SK-MEL-5 (cell line): Measurements from ENCODE around the gene PWP2. TPM values are rescaled to one million over a fixed set of nuclear protein-coding genes. Genes with fewer than 3 reads are reported as not detected.
"Not testable (repeated sequence)": the region's sequence is repeated elsewhere in the genome, so short reads cannot be mapped to it uniquely, and the experiment has no call there.

Experiments
- DNase-seq: peaks from one replicate; pipeline ENCODE4 v3.0.0-alpha.2; 2016; ENCODE audit warnings: low read depth, low spot score
- in situ Hi-C: cut with HindIII; loops from 2 replicates; pipeline ENCODE4 v1.10.0; 2016; ENCODE audit warnings: low sequenced_read_pairs, high pct_unique_total_duplicates, low pct_unique_long_range_greater_than_20kb
- total RNA-seq: library from RNA; depleted of rRNA; stranded (reverse); fragments of >200 nt; shearing (Covaris generic); gene quantifications from 2 replicates; pipeline ENCODE4 v1.2.3, GENCODE V29; 2014

The PWP2 gene
- total RNA-seq, 1 experiment from 2014 or later = 34.0 TPM

DNA sequence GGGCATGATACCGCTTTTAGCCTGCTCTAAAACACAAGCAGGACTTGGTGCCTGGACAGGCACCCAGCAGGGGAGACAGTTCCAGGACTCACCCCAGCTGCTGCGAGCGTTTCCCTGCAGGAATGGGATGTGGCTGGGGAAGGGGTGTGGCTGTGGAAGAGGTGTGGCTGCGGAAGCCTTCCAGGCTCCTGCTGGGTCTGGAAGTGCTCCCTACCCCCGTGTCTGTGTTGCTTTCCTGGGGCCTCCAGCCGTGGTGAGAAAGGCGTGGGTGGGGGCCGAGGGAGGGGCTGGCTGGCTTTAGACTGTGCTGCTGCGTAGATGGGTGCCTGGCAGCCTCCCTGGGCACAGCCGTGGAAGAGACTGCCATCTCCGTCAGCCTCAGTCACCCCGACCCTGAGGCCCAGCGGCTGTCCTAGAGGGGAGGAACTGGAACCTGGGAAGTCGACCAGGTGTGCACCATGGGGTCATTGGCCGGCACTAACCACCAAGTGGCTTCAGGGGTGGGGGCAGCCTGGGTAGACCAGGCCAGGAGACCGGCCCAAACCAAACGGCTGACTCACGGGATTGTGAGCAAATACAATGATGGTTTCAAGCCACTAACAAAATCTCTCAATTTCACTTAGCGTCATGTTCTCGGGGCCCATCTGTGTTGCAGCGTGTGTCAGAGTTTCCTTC lies 46.2 kb downstream of the PWP2 start:
- in situ Hi-C loops, DNase-seq: not testable (repeated sequence)

DNA sequence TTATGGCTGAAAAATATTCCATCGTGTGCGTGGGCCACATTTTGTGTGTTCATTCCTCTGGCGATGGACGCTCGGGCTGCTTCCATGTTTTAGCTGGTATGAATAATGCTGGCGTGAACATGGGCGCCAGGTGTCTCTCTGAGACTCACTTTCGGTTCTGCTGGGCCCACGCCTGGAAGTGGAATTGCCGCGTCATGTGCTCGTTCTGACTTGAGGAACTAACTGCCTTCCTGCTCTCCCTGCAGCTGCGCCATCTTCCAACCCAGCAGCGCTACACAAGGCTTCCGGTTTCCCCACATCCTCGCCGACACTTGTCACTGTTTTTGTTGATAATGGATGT lies 46.7 kb downstream of the PWP2 start:
- DNase-seq, in situ Hi-C loops: not testable (repeated sequence)

DNA sequence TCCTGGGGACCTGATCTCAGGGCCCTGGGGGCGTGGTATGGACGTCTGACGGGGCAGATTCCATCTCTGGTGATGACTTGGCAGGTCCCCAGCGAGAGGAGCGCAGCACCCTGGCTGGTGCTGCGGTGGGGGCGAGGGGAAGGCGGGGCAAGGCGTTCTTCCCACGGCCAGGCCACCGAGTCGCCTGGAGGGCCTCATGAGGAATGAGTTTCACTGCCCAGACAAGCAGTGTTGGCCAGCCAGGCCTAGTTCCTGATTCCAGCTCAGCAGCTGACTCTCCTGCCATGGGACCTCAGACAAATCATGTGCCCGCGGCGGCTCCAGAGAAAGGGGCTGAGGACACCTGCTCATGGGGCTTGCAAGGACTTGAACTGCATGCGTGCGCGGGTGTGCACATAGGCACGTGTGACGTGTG lies 47.6 kb downstream of the PWP2 start:
- DNase-seq, in situ Hi-C loops: not testable (repeated sequence)

DNA sequence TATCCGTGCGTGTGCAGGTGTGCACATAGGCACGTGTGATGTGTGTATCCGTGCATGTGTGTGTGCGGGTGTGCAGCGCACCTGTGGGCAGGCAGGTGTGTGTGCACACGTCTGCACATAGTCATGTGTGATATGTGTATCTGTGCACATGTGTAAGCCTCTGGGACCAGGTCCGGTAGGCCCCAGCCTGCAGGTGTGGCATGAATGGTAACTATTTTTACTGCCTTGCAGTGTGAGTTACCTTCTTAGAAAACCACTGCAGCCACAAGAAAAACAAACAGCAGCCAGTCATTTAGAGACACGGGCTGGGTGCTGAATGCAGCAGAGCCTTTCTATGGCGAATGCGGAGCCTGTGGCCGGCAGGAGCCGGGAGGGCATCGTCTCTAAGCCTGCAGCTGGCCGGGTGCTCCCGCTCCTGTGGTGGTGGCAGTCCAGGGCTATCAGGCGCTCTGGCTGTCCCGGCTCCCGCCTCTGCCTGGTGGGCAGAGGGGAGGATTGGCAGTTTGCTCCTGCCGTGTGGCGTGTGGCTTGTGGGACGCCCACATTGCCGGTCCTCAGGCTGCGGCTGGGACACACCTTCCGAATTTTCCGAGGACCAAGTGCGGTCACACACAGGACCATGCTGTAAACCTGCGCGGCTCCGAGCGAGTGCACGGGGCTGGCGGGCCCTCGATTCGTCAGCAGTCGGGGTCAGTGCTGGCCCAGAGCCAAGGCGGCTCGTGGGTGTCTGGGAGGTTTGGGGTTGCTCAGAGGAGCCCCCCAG lies 48.2 kb downstream of the PWP2 start:
- in situ Hi-C loops, DNase-seq: not testable (repeated sequence)

DNA sequence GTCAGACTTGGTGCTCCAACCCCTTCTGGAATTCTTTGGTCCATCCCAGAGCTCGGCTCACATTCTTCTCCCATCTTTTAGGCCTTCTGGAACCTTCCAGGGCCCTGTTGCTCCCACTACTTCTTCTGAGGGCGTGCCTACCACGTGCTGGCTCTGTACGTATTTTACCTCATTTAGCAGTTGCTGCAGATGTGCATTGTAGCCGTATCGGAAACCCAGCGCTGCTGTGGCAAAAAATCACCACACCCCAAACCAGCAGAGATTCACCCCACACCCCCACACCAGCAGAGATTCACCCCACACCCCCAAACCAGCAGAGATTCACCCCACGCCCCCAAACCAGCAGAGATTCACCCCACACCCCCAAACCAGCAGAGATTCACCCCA lies 48.8 kb downstream of the PWP2 start:
- in situ Hi-C loops, DNase-seq: not testable (repeated sequence)

DNA sequence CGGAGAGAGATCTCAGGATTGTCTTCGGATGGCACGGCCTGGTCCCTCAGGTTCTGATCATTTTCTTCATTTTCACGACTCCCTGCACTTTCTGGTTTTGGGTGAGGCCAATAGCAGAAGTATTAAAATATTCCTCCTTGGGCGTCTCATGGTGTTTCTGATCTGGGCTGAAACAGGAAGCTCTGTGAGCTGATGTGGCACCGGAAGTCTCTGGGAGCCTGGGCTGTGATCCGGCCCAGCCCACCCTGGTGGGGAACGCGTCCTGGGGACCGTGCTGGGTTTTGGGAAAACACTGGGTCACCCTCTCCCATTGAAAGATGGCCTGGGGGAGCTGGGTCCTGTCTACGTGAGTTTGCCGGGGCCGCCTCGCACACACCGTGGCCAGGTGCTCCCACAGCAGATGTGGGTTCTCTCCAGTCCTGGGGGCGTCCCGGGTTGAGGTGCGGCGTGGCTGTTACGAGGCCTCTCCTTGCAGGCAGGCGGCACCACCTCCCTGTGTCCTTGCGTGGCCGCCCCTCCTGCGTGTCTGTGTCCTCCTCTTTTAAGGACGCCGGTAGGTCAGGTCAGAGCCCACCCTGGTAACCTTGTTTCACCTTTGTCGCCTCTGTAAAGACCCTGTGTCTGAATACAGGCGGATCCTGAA lies 50.4 kb downstream of the PWP2 start:
- in situ Hi-C loops, DNase-seq: not testable (repeated sequence)

DNA sequence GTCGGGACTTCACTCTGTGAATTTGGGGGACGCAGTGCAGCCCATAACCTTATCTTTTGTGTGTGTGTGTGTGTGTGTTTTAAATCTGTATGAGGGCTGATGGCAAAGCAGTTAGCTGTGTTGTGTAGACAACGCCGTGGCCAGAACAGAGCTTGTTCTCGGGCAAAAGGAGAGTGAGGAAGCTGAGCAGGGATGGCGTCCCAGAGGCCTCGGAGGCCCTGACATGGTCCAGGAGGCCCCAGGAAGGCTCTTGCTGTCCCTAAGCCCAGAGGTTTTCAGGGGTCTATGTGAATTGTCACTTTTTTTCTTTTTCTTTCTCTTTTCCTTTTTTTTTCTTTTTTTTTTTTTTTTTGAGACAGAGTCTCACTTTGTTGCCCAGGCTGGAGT lies 50.9 kb downstream of the PWP2 start:
- DNase-seq, in situ Hi-C loops: not testable (repeated sequence)

DNA sequence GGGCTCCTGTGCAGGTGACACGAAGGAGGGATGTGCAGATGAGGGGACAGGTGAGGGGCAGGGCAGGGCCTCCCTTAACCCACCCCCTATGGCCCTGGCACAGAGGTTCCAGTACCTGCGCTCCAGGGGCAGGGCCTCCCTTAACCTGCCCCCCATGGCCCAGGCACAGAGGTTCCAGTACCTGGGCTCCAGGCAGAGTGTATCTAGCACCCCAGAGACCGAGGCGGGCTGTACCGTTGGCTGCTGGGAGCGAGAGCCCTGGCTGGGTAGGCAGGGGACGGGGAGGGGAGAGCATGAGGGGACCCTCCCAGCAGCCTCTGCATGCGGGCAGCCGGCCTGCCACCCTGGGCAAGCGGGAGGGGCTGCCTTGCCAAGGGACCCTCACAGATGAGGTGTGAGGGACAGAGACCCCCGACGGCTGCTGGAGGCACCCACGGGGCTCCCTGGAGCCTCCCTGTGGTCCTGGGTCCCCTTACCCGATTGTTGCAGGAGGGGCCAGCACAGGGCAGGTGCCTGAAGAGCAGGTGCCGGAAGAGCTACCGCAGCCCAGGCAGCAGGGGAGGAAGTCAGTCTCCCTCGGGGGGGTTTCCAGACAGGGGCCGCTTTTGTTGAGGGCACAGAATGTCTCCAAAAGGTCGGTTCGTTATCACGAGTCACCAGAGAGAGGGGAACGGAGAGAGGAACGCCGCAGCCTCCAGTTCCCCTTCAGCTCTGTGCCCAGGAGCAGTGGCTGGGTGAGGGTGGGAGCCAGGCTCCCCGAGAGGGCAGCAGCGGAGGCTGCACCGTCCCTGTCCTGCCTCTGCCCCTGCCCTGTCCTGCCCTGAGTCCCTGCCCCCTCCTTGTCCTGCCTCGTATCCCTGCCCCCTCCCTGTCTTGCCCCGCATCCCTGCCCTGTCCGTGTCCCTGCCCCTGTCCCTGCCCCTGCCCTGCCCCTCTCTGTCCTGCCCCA lies 52.4 kb downstream of the PWP2 start:
- in situ Hi-C loops, DNase-seq: not testable (repeated sequence)

DNA sequence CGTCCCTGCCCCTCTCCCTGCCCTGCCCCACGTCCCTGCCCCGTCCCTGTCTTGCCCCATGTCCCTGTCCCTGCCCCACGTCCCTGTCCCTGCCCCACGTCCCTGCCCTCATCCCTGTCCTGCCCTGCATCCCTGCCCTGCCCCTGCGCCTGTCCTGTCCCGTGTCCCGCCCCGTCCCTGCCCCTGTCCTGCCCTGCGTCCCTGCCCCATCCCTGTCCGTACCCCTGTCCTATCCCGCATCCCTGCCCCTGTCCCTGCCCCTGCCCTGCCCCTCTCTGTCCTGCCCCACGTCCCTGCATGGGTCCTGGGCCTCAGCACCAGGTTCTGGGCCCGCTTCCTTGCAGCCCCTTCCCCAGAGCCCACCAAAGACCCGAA lies 53.1 kb downstream of the PWP2 start:
- in situ Hi-C loops, DNase-seq: not testable (repeated sequence)

DNA sequence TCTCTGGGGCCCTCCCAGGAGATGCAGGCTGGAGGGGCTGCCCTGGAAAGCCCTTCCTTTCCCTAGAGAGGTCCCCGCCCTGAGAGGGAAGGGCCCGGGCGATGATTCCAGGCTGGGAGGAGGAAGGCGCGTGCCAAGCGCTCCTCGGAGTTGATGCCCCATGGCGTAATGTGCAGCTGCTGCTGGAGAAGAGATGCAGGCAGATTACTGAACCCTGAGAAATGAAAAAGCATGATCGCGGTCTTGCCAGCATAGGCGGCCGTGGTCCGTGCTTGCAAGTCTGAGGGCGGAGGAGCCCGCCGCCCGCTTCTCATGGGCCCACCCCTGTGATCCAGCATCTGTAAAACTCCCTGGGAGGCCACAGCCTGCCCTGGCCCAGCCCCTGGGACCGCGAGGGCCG lies 53.6 kb downstream of the PWP2 start:
- in situ Hi-C loops, DNase-seq: not testable (repeated sequence)

DNA sequence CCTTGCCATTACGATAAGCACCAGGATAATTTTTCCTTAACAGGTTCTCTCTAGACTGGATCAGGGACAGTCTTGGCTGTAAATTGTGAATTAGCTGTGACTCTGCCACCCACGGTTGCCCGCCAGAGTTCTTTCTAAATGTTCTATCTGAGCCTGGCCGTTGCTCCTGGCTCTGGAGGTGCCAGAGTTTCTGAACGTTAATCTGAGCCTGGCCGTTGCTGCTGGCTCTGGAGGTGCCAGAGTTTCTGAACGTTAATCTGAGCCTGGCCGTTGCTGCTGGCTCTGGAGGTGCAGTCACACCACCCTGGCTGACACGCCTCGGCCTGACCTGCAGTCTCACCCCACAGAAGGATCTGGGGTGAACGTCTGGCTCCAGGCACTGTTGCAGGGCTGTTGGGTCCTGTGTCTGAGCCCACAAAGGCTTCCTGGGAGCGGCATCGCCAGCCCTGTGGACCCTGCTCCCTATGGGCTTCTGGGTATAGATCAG lies 56.0 kb downstream of the PWP2 start:
- in situ Hi-C loops, DNase-seq: not testable (repeated sequence)

DNA sequence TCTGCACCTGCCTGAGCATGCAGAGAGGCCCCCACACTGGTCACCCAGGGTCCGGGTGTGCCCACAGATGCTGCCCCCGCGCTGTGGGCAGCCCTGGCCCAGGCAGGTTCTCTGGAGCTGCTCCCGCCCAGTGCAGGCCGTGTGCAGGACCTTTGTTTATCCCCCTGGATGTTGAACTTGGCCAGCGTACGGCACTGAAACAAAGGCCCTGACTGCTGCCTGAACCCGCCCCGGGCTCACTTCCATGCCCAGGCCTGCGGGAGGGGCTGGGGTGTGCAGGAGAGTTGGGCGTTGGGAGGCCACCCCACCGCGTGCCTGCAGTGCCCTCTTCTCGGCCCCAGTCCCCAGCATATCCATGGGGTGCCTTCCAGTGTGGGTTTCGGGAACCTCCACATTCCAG lies 58.7 kb downstream of the PWP2 start:
- DNase-seq, in situ Hi-C loops: not testable (repeated sequence)

DNA sequence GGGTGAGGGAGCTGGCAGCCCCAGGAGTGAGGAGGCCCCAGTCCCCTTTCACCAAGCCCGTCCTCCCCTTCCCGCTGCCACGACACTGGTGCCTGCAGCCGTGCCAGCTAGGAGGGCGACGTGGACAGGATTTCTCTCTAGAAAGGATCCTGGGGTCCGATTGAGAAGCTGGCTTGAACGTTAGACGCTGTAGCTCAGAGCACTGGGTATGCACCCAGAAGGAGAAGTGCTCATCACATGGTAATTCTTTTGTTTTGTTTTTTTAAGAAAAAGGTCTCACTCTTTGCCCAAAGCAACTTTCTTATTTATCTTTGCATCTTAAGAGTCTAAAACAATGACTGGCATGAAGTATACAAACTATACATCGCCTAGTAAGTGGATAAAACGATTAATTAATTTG lies 60.3 kb downstream of the PWP2 start:
- DNase-seq, in situ Hi-C loops: not testable (repeated sequence)

DNA sequence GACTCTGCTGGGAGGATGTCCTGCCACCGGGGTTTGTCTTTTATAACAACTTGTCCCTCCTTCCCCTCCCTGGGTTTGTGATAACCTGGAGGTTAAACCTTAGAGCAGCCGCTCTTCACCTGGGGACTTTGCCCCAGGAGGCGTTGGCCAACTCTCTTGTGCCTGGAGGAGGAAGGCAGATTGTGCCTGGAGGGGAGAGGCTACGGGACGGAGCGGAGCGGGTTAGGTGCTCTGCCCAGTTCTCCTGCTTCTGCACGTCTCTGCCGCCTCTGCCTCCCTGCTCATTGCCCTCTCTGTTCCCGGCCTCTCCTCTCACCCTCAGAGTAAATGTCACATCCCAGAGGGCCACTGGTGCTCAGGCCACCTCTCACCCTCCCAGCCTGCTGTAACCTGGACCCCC lies 63.1 kb downstream of the PWP2 start:
- DNase-seq, in situ Hi-C loops: not testable (repeated sequence)

DNA sequence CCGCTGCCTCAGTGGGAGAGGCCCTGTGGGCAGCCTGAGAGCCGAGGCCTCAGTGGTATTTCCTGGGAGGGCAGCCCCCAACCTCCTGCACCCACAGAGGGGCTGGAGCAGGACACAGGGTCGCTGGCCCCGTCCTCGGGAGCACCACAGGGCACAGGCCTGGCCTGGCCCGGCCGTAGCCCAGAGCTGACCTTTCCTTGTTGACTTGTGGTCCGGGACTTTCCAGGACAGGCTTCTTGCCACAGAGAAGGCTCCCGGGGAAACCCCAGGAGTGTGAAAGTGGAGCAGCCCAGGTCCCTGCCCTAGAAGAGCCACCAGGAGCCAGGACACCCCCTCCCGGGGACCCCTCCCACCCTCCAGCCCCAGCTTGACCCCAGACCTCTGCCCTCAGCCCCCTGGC lies 63.7 kb downstream of the PWP2 start:
- in situ Hi-C loops, DNase-seq: not testable (repeated sequence)

DNA sequence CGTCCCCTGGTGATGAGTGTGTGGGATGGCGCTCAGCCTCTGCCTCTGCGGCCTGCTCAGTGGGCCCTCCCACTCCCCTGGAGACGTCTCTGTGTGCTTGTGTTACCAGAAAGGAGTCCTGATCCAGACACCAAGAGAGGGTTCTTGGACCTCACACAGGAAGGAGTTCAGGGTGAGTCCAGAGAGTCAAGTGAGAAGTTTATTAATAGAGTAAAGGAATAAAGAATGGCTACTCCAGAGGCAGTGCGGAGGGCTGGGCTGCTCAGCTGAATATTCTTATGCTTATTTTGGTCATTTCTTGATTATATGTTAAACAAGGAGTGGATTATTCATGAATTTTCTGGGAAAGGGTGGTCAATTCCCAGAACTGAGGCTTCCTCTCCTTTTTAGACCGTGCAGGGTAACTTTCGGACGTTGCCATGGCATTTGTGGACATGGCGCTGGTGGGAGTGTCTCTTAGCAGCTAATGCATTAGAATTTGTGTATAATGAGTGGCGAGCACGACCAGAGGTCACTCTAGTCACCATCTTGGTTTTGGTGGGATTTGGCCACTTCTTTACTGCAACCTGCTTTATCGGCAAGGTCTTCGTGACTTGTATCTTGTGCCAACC lies 64.9 kb downstream of the PWP2 start:
- DNase-seq, in situ Hi-C loops: not testable (repeated sequence)

DNA sequence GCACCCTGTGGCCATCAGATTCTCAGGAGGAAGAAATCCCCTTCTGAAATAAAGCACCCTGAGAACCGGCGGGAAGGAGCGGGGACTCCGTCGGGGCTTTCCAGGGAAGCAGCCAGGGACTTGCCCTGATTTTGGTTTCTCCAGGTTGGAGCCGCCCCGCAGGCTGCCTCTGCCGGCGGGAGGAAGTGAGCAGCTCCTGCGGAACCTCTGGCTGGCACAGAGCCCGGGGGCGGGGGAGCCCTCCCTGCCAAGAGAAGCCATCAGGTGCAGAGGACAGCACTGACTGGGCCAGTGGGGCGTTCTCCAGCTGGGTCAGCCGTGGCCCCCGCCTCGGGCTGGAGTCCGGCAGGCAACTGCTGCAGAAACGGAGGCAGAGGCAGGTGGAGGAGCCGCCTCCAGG lies 65.5 kb downstream of the PWP2 start:
- in situ Hi-C loops = not testable (repeated sequence)

More for the DNA sequence above, 65.5 kb downstream of the PWP2 start:
- not testable (repeated sequence) for DNase-seq
